Skeletal muscle satellite cell (primary cell): ENCODE data around the gene KIRREL2.

Experiments used
- H3K27me3 ChIP-seq: 2 replicates; pipeline ENCODE4 v1.7.0; 2013; ENCODE audit warnings: low read length; ENCODE audit not compliant: control insufficient read depth, insufficient read depth
- H3K36me3 ChIP-seq: 2 replicates; pipeline ENCODE4 v1.7.0; 2013; ENCODE audit warnings: mild to moderate bottlenecking, control low read depth, low read length; ENCODE audit not compliant: insufficient read depth
- H3K4me1 ChIP-seq: 2 replicates; pipeline ENCODE4 v1.7.0; 2013; ENCODE audit warnings: low read length; ENCODE audit not compliant: control insufficient read depth, insufficient read depth
- H3K4me2 ChIP-seq: 2 replicates; pipeline ENCODE4 v1.7.0; 2013; ENCODE audit warnings: mild to moderate bottlenecking, low read length
- H3K4me3 ChIP-seq: 2 replicates; pipeline ENCODE4 v1.7.0; 2013; ENCODE audit warnings: low read length
- H3K9ac ChIP-seq: 2 replicates; pipeline ENCODE4 v1.7.0; 2013; ENCODE audit warnings: mild to moderate bottlenecking, low read depth, low read length, moderate library complexity
- H3K9me3 ChIP-seq: replicated peaks from 2 replicates; pipeline ENCODE4 v1.7.0; 2013; ENCODE audit warnings: mild to moderate bottlenecking, control low read depth, low read length

The KIRREL2 gene

DNA sequence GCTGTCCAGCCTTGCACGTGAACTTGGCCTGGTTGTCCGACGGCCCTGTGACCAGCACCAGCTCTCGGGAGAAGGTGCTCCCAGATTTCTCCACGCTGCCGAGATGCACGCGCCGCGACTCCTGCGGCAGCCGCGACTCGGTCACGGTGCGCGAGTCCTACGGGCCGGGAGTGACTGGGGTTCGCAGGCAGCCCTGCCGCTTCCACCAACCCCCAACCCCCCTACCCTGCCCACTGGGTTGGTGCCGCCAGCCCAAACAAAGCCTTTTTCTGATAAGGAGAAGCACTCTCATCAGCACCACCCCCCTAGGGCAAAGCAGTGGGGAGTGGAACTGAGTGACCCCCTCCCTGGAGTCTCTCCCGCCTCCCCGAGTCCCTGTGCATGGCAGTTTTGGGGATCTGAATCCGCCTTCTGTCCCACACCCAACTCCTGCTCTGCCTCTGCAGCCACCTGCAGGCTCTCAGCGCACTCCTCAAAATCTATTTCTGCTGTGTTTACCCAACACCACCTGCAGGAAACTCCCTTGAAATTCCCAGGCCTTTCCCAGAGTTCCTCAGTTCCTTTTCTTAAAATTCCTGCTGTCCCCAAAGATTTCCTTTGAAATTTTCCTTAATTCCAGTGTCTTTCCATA is 10.6 kb upstream of the KIRREL2 start:
- Histone ChIP-seq H3K4me1 (peaks cover 5% of the 10 kb centered on the region), H3K36me3 (no peaks in the 10 kb centered on the region), H3K9me3 (no peaks in the 10 kb centered on the region), H3K27me3 (peaks cover 79% of the 10 kb centered on the region), H3K9ac (no peak overlapping the region), H3K4me3 (no peak overlapping the region), H3K4me2 (peak overlapping the region; percentile 64)

DNA sequence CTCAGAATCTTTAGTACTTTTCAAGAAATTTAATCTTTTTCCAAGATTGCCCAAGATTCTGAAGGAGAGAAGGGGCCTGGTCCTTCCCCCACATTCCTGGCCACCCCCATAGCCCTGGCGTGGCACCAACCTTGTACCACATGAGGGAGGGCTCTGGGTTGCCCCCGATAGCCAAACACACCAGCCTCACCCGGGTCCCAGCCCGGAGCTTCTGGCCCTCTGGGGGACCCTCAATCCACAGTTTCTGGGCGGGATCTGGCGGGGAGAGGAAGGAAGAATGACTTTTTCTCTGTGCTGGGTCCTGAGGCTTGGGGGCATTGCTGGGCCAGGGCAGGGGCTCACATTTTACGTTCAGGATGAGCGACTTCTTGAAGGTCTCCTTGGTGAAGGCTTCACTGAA is 8.8 kb upstream of the KIRREL2 start:
- H3K9ac ChIP-seq = no peak overlapping the region
- H3K9me3 ChIP-seq = no peaks in the 10 kb centered on the region
- H3K36me3 ChIP-seq = no peaks in the 10 kb centered on the region
- no peak overlapping the region for H3K4me3 ChIP-seq
- H3K4me1 ChIP-seq = peaks cover 5% of the 10 kb centered on the region
- peaks cover 86% of the 10 kb centered on the region for H3K27me3 ChIP-seq
- no peak overlapping the region for H3K4me2 ChIP-seq

- Histone ChIP-seq H3K9me3 (no peaks in the 10 kb centered on the region), H3K9ac (no peak overlapping the region), H3K4me3 (no peak overlapping the region), H3K36me3 (no peaks in the 10 kb centered on the region), H3K27me3 (peaks cover 86% of the 10 kb centered on the region), H3K4me2 (no peak overlapping the region), H3K4me1 (peaks cover 5% of the 10 kb centered on the region)
Observed at GRCh38 chr19:35848486-35848885, 8.2 kb upstream of the KIRREL2 start.

GRCh38 chr19:35848919-35849505 is 7.7 kb upstream of the KIRREL2 start:
- Histone ChIP-seq H3K4me1 (peaks cover 5% of the 10 kb centered on the region), H3K27me3 (peaks cover 82% of the 10 kb centered on the region), H3K9me3 (no peaks in the 10 kb centered on the region), H3K4me2 (no peak overlapping the region), H3K9ac (no peak overlapping the region), H3K4me3 (no peak overlapping the region), H3K36me3 (no peaks in the 10 kb centered on the region)

GRCh38 chr19:35851213-35852028 is 5.3 kb upstream of the KIRREL2 start:
- H3K36me3 ChIP-seq = no peaks in the 10 kb centered on the region
- no peak overlapping the region for H3K4me2 ChIP-seq
- H3K9ac ChIP-seq = no peak overlapping the region
- no peaks in the 10 kb centered on the region for H3K4me1 ChIP-seq
- no peaks in the 10 kb centered on the region for H3K9me3 ChIP-seq
- H3K27me3 ChIP-seq = peaks cover 77% of the 10 kb centered on the region
- no peak overlapping the region for H3K4me3 ChIP-seq

- Histone ChIP-seq H3K9me3 (no peaks in the 10 kb centered on the region), H3K9ac (no peak within 1 kb of the TSS), H3K36me3 (no peaks in the 10 kb centered on the region), H3K4me1 (peaks cover 3% of the 10 kb centered on the region), H3K4me2 (no peak within 1 kb of the TSS), H3K4me3 (no peak within 1 kb of the TSS), H3K27me3 (peaks cover 80% of the 10 kb centered on the region)
Observed at GRCh38 chr19:35852029-35852780, 4.5 kb upstream of the KIRREL2 start, which contains the start of gene NPHS1. Gene NPHS1 (minus strand): TSS chr19:35852504. CDS start chr19:35851837, 667 bp downstream.

DNA sequence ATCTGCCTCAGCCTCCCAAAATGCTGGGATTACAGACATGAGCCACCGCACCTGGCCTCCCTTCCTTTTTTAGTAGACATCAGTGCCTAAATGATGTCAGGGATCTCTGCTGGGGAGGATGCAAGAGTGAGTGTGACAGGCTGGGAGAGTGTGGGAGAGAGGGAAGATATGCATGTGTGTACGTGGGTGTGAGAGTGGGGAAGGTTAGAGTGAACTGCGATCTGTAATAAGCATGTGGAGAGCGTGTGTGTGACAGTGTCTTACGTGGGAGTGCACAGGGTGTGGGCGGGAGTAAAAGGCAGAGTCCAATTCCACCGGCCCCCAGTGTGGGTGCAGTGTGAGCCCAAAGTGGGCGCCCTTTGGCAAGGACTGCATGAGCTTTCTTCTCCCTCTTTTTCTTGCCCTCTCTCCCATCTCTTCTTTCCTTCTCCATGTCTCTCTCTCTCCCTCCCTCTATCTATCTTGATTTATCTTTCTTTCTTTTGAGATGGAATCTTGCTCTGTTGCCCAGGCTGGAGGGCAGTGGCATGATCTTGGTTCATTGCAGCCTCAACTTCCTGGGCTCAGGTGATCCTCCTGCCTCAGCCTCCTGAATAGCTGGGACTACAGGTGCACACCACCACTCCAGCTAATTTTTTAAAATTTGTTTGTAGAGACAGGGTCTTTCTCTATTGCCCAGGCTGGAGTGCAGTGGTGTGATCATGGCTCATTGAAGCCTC is 3.5 kb upstream of the KIRREL2 start:
- H3K9me3 ChIP-seq = no peaks in the 10 kb centered on the region
- H3K9ac ChIP-seq = no peak overlapping the region
- H3K4me1 ChIP-seq = peaks cover 3% of the 10 kb centered on the region
- H3K4me2 ChIP-seq = no peak overlapping the region
- H3K27me3 ChIP-seq = peaks cover 81% of the 10 kb centered on the region
- H3K4me3 ChIP-seq = no peak overlapping the region
- no peaks in the 10 kb centered on the region for H3K36me3 ChIP-seq

GRCh38 chr19:35858311-35858710 is 1.6 kb downstream of the KIRREL2 start:
- Histone ChIP-seq H3K4me3 (no peak overlapping the region), H3K4me2 (no peak overlapping the region), H3K9me3 (no peaks in the 10 kb centered on the region), H3K36me3 (no peaks in the 10 kb centered on the region), H3K27me3 (peaks cover 88% of the 10 kb centered on the region), H3K4me1 (peaks cover 3% of the 10 kb centered on the region), H3K9ac (no peak overlapping the region)

GRCh38 chr19:35859414-35859813 is 2.7 kb downstream of the KIRREL2 start:
- no peak overlapping the region for H3K4me2 ChIP-seq
- peaks cover 3% of the 10 kb centered on the region for H3K4me1 ChIP-seq
- no peak overlapping the region for H3K4me3 ChIP-seq
- H3K9ac ChIP-seq = no peak overlapping the region
- H3K9me3 ChIP-seq = no peaks in the 10 kb centered on the region
- no peaks in the 10 kb centered on the region for H3K36me3 ChIP-seq
- peaks cover 89% of the 10 kb centered on the region for H3K27me3 ChIP-seq

DNA sequence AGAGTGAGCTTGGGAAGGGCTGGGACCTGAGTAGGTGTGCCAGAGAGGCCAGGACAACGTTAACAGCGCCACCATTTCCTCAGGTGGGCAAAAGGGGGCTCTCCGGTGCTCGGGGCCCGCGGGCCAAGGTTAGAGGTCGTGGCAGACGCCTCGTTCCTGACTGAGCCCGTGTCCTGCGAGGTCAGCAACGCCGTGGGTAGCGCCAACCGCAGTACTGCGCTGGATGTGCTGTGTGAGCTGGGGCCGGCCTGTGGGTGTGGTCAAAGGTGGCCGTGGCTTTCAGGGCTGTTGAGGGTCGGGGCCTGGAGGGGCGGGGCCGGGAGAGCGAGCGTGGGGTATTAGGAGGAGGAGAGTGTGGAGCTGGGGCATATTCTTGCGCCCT is 3.7 kb downstream of the KIRREL2 start:
- no peak overlapping the region for H3K4me2 ChIP-seq
- peaks cover 85% of the 10 kb centered on the region for H3K27me3 ChIP-seq
- no peak overlapping the region for H3K4me3 ChIP-seq
- peaks cover 3% of the 10 kb centered on the region for H3K4me1 ChIP-seq
- no peak overlapping the region for H3K9ac ChIP-seq
- no peaks in the 10 kb centered on the region for H3K9me3 ChIP-seq
- H3K36me3 ChIP-seq = no peaks in the 10 kb centered on the region
